Activated CD4-positive, alpha-beta memory T cell treated with anti-CD3 and anti-CD28 coated beads for 36 hours (primary cell): ENCODE results near the gene ADGRE3. TPM values are rescaled to one million over a fixed set of nuclear protein-coding genes. Genes with fewer than 3 reads are reported as not detected.

Experiments used
- CTCF ChIA-PET: fragments of 350-600 bp; sonication (Branson Sonifier 250); formaldehyde crosslinking; loops from one replicate; lab custom pipeline; 2021; ENCODE audit warnings: antibody characterized with exemption, inconsistent platforms; lab: Charles Lee
- POLR2A ChIA-PET: fragments of 350-600 bp; sonication (Branson Sonifier 250); formaldehyde crosslinking; loops from one replicate; lab custom pipeline; 2021; ENCODE audit warnings: antibody characterized with exemption; lab: Charles Lee
- DNase-seq: peaks from one replicate; pipeline ENCODE4 v3.0.0-alpha.2; 2020
- H3K27ac Mint-ChIP-seq: one replicate; pipeline ENCODE4 v1.8.0; 2021; ENCODE audit warnings: mixed read lengths
- H3K27me3 Mint-ChIP-seq: one replicate; pipeline ENCODE4 v1.8.0; 2021; ENCODE audit warnings: mixed read lengths
- H3K36me3 Mint-ChIP-seq: one replicate; pipeline ENCODE4 v1.8.0; 2021; ENCODE audit warnings: mixed read lengths
- H3K4me1 Mint-ChIP-seq: one replicate; pipeline ENCODE4 v1.8.0; 2021; ENCODE audit warnings: low read depth, mixed read lengths
- H3K4me3 Mint-ChIP-seq: one replicate; pipeline ENCODE4 v1.8.0; 2021; ENCODE audit warnings: mild to moderate bottlenecking, mixed read lengths
- H3K9me3 Mint-ChIP-seq: one replicate; pipeline ENCODE4 v1.8.0; 2021; ENCODE audit warnings: mixed read lengths
- intact Hi-C: fragments of 100-400 bp; cut with micrococcal nuclease; formaldehyde crosslinking; loops from one replicate; pipeline ENCODE4 v1.15.1; 2023
- total RNA-seq, 2 experiments: library from RNA; stranded (reverse); gene quantifications; one replicate each; pipeline ENCODE4 v1.2.3, GENCODE V29; 2021

ADGRE3 gene
- not detected for total RNA-seq

- Mint-ChIP-seq H3K27ac (no peak within 1 kb of the TSS), H3K36me3 (peaks cover 7% of the 10 kb centered on the region), H3K4me3 (no peak within 1 kb of the TSS), H3K9me3 (peaks cover 7% of the 10 kb centered on the region), H3K27me3 (peaks cover 14% of the 10 kb centered on the region), H3K4me1 (peaks cover 7% of the 10 kb centered on the region)
- DNase-seq, result no peak
- ChIA-PET POLR2A (no interaction called here), CTCF (interaction anchor here (0.9 to 1.4 kb wide), 2 partner anchors 33 to 101 kb away, joined by 3 to 7 read pairs; no protein-coding TSS in a partner anchor)
- intact Hi-C loops, result no loop called here
Observed at GRCh38 chr19:14674764-14675163, at the start of gene ADGRE3. TSS of gene ADGRE3 (minus strand) at chr19:14674844. CDS start at chr19:14674770, 74 bp downstream.

- peaks cover 56% of the 10 kb centered on the region for H3K36me3 Mint-ChIP-seq
- H3K4me1 Mint-ChIP-seq, result no peaks in the 10 kb centered on the region
- H3K27ac Mint-ChIP-seq, result no peak overlapping the region
- POLR2A ChIA-PET, result no interaction called here
- no peak overlapping the region for H3K4me3 Mint-ChIP-seq
- DNase-seq, result no peak
- H3K27me3 Mint-ChIP-seq, result no peaks in the 10 kb centered on the region
- intact Hi-C loops, result no loop called here
- CTCF ChIA-PET, result no interaction called here
- peaks cover 81% of the 10 kb centered on the region for H3K9me3 Mint-ChIP-seq
Observed at GRCh38 chr19:14722127-14722526, 47.5 kb upstream of the ADGRE3 start.

GRCh38 chr19:14719162-14719561 lies 44.5 kb upstream of the ADGRE3 start:
- peaks cover 86% of the 10 kb centered on the region for H3K36me3 Mint-ChIP-seq

GRCh38 chr19:14718522-14719116 lies 44.0 kb upstream of the ADGRE3 start:
- Mint-ChIP-seq H3K4me1 (no peaks in the 10 kb centered on the region), H3K27me3 (no peaks in the 10 kb centered on the region), H3K36me3 (peaks cover 90% of the 10 kb centered on the region), H3K27ac (no peak overlapping the region), H3K9me3 (peaks cover 88% of the 10 kb centered on the region), H3K4me3 (no peak overlapping the region)
- intact Hi-C loops, result no loop called here
- CTCF ChIA-PET, result no interaction called here
- DNase-seq, result no peak
- POLR2A ChIA-PET, result no interaction called here

More at GRCh38 chr19:14719162-14719561, 44.5 kb upstream of the ADGRE3 start:
- POLR2A ChIA-PET, result no interaction called here
- Mint-ChIP-seq H3K9me3 (peaks cover 89% of the 10 kb centered on the region), H3K4me1 (no peaks in the 10 kb centered on the region), H3K27ac (no peak overlapping the region), H3K27me3 (no peaks in the 10 kb centered on the region), H3K4me3 (no peak overlapping the region)
- CTCF ChIA-PET, result no interaction called here
- DNase-seq, result no peak
- intact Hi-C loops, result no loop called here

- Mint-ChIP-seq H3K9me3 (peaks cover 83% of the 10 kb centered on the region), H3K27me3 (no peaks in the 10 kb centered on the region), H3K27ac (no peak overlapping the region), H3K36me3 (peaks cover 95% of the 10 kb centered on the region), H3K4me1 (no peaks in the 10 kb centered on the region), H3K4me3 (no peak overlapping the region)
- ChIA-PET CTCF (no interaction called here), POLR2A (no interaction called here)
- no peak for DNase-seq
- intact Hi-C loops, result no loop called here
Observed at GRCh38 chr19:14715841-14716240, 41.2 kb upstream of the ADGRE3 start.

- no peak for DNase-seq
- intact Hi-C loops, result no loop called here
- peaks cover 80% of the 10 kb centered on the region for H3K36me3 Mint-ChIP-seq
- no peaks in the 10 kb centered on the region for H3K9me3 Mint-ChIP-seq
- H3K4me1 Mint-ChIP-seq, result no peaks in the 10 kb centered on the region
- CTCF ChIA-PET, result no interaction called here
- no peaks in the 10 kb centered on the region for H3K27me3 Mint-ChIP-seq
- no peak overlapping the region for H3K4me3 Mint-ChIP-seq
- H3K27ac Mint-ChIP-seq, result no peak overlapping the region
- POLR2A ChIA-PET, result no interaction called here
Observed at GRCh38 chr19:14704450-14704849, 29.8 kb upstream of the ADGRE3 start.

GRCh38 chr19:14703833-14704232 lies 29.2 kb upstream of the ADGRE3 start:
- no peak for DNase-seq
- Mint-ChIP-seq H3K27ac (no peak overlapping the region), H3K9me3 (no peaks in the 10 kb centered on the region), H3K27me3 (no peaks in the 10 kb centered on the region), H3K36me3 (peaks cover 78% of the 10 kb centered on the region), H3K4me3 (no peak overlapping the region), H3K4me1 (no peaks in the 10 kb centered on the region)
- intact Hi-C loops, result no loop called here
- POLR2A ChIA-PET, result no interaction called here
- CTCF ChIA-PET, result no interaction called here

GRCh38 chr19:14700711-14701375 lies 26.2 kb upstream of the ADGRE3 start:
- H3K4me1 Mint-ChIP-seq, result no peaks in the 10 kb centered on the region
- no peaks in the 10 kb centered on the region for H3K9me3 Mint-ChIP-seq
- DNase-seq, result no peak
- peaks cover 63% of the 10 kb centered on the region for H3K36me3 Mint-ChIP-seq
- no peak overlapping the region for H3K27ac Mint-ChIP-seq
- no peak overlapping the region for H3K4me3 Mint-ChIP-seq
- ChIA-PET CTCF (interaction anchor here (0.6 to 0.8 kb wide), 2 partner anchors 13 to 83 kb away, joined by 3 read pairs; no protein-coding TSS in a partner anchor), POLR2A (no interaction called here)
- intact Hi-C loops, result no loop called here
- H3K27me3 Mint-ChIP-seq, result no peaks in the 10 kb centered on the region

- ChIA-PET POLR2A (no interaction called here), CTCF (no interaction called here)
- no peaks in the 10 kb centered on the region for H3K4me1 Mint-ChIP-seq
- no peaks in the 10 kb centered on the region for H3K9me3 Mint-ChIP-seq
- peaks cover 56% of the 10 kb centered on the region for H3K36me3 Mint-ChIP-seq
- no peaks in the 10 kb centered on the region for H3K27me3 Mint-ChIP-seq
- intact Hi-C loops, result no loop called here
- H3K27ac Mint-ChIP-seq, result no peak overlapping the region
- no peak overlapping the region for H3K4me3 Mint-ChIP-seq
- no peak for DNase-seq
Observed at GRCh38 chr19:14699641-14700040, 25.0 kb upstream of the ADGRE3 start.

GRCh38 chr19:14695471-14695870 lies 20.8 kb upstream of the ADGRE3 start:
- ChIA-PET POLR2A (no interaction called here), CTCF (interaction anchor here (1.3 to 1.8 kb wide), 2 partner anchors 9 to 11 kb away, joined by 3 to 6 read pairs; no protein-coding TSS in a partner anchor)
- no peak overlapping the region for H3K4me3 Mint-ChIP-seq

GRCh38 chr19:14694641-14695266 lies 20.1 kb upstream of the ADGRE3 start:
- H3K36me3 Mint-ChIP-seq, result peaks cover 18% of the 10 kb centered on the region
- POLR2A ChIA-PET, result no interaction called here

More at GRCh38 chr19:14695471-14695870, 20.8 kb upstream of the ADGRE3 start:
- DNase-seq, result no peak
- intact Hi-C loops, result no loop called here
- H3K36me3 Mint-ChIP-seq, result peaks cover 24% of the 10 kb centered on the region
- no peaks in the 10 kb centered on the region for H3K27me3 Mint-ChIP-seq
- no peaks in the 10 kb centered on the region for H3K9me3 Mint-ChIP-seq
- H3K27ac Mint-ChIP-seq, result no peak overlapping the region
- H3K4me1 Mint-ChIP-seq, result peaks cover 14% of the 10 kb centered on the region

More at GRCh38 chr19:14694641-14695266, 20.1 kb upstream of the ADGRE3 start:
- no peak for DNase-seq
- intact Hi-C loops, result no loop called here
- Mint-ChIP-seq H3K27ac (no peak overlapping the region), H3K9me3 (no peaks in the 10 kb centered on the region), H3K4me1 (peaks cover 17% of the 10 kb centered on the region), H3K4me3 (no peak overlapping the region), H3K27me3 (no peaks in the 10 kb centered on the region)
- CTCF ChIA-PET, result interaction anchor here (1.3 to 1.7 kb wide), 2 partner anchors 10 kb away, joined by 3 to 5 read pairs; no protein-coding TSS in a partner anchor
